Renal cortical epithelial cell (primary cell): Measurements from ENCODE around the gene TSHZ2. TPM values are rescaled to one million over a fixed set of nuclear protein-coding genes. Genes with fewer than 3 reads are reported as not detected.
"Not testable (repeated sequence)": the region's sequence is repeated elsewhere in the genome, so short reads cannot be mapped to it uniquely, and the experiment has no call there.

Experiments used
- DNase-seq: peaks from one replicate; pipeline ENCODE4 v3.0.0-alpha.2; 2011; ENCODE audit warnings: low read depth
- total RNA-seq: library from RNA; depleted of rRNA; stranded (reverse); fragments of >200 nt; gene quantifications from 2 replicates; pipeline ENCODE4 v1.2.3, GENCODE V29; 2014

The TSHZ2 gene
- total RNA-seq, 1 donor from 2014 or later: 0.30 TPM

DNA sequence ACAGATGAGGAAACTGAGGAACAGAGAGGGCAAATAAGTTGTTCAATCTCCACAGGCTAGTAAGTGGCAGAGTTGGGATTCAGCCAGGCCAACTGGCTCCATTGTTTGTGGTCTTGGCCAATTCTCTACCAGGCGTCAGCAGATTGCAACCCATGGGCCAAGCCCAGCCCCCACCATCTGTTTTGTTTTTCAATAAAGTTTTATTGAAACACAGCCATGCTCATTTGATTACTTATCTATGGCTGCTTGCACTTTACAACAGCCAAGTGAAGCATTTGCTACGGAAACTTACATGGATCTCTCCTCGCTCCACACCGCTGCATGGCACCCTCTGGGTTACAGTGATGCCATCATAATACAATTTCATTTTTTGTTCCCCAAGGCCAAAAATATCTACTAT is 530.7 kb downstream of the TSHZ2 start:
- DNase-seq: no peak

DNA sequence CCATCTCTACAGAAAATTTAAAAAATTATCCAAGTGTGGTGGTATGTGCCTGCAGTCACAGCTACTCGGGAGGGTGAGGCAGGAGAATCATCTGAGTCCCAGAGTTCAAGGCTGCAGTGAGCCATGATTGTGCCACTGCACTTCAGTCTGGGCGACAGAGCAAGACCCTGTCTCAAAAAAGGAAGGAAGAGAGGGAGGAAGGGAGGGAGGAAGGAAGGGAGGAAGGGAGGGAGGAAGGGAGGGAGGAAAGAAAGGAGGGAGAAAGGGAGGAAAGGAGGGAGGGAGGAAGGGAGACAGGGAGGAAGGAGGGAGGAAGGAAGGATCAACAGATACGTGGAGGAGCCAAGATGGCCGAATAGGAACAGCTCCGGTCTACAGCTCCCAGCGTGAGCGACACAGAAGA is 531.4 kb downstream of the TSHZ2 start:
- no peak for DNase-seq

DNA sequence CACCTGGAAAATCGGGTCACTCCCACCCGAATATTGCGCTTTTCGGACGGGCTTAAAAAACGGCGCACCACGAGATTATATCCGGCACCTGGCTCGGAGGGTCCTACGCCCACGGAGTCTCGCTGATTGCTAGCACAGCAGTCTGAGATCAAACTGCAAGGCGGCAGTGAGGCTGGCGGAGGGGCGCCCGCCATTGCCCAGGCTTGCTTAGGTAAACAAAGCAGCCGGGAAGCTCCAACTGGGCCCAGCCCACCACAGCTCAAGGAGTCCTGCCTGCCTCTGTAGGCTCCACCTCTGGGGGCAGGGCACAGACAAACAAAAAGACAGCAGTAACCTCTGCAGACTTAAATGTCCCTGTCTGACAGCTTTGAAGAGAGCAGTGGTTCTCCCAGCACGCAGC is 531.9 kb downstream of the TSHZ2 start:
- not testable (repeated sequence) for DNase-seq

DNA sequence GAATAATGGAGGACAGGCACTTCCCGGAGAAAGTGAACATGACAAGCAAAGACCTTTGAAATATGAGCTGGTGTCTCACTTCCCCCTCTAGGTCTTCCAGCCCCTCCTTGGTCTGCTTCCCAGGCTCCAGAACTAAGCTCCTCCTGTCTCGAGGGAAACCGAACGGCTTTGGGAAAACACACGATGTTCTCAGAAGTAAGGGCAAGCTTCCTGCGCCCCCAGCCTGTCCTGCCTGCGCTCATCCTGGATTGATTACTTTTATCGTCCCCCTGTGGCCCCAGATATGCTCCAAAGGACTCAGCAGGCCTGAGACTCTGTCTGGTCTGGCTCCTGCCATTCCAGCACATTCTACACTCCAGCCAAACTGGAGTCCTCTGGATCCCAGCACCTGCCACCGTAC is 538.1 kb downstream of the TSHZ2 start:
- no peak for DNase-seq

DNA sequence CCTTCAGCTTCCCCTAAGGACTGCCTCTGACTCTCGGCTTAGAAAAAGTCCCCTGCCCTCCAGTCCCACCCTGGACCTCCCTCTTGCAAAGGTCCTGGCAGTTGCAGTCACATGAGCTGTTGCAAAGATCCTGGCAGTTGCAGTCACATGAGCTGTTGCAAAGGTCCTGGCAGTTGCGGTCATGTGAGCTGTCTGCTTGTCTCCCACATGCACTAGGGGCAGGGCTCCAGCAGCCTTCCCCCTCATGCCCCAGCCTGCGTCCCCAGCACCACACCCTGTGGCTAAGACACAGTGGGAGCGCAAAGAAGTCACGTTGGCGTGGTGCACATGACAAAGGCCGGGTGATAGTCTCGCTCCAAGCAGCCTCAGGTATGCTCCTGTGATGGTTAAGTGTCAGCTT is 538.5 kb downstream of the TSHZ2 start:
- DNase-seq: no peak

DNA sequence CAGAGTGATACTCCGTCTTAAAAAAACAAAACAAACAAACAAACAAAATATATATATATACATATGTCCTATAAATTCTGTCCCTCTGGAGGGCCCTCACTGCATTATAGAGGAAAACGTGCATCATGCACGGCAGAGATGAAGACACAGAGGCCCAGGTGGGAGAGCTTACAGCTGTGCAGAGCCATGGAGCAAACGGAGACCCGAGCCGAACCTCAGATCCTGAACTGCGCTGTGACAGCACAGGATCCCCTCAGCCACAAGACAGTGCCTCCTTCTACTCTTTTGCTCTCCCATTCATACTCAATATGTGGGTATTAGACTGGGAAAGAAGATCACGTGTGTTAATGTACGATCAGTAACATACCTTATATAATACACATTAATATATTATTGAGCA is 539.9 kb downstream of the TSHZ2 start:
- DNase-seq: no peak

DNA sequence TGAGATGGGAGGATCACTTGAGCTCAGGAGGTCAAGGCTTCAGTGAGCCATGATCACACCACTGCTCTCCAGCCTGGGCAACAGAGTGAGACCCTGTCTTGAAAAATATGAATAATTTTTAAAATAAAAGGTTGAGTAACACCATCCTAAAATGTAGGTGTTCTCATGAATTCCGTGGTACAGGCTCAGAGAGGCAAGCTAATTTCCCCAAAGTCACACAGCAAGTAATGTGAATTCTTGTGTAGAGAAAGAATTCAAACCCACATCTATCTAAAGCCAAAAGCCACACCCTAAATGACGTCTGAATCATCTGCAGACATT is 541.0 kb downstream of the TSHZ2 start:
- no peak for DNase-seq

DNA sequence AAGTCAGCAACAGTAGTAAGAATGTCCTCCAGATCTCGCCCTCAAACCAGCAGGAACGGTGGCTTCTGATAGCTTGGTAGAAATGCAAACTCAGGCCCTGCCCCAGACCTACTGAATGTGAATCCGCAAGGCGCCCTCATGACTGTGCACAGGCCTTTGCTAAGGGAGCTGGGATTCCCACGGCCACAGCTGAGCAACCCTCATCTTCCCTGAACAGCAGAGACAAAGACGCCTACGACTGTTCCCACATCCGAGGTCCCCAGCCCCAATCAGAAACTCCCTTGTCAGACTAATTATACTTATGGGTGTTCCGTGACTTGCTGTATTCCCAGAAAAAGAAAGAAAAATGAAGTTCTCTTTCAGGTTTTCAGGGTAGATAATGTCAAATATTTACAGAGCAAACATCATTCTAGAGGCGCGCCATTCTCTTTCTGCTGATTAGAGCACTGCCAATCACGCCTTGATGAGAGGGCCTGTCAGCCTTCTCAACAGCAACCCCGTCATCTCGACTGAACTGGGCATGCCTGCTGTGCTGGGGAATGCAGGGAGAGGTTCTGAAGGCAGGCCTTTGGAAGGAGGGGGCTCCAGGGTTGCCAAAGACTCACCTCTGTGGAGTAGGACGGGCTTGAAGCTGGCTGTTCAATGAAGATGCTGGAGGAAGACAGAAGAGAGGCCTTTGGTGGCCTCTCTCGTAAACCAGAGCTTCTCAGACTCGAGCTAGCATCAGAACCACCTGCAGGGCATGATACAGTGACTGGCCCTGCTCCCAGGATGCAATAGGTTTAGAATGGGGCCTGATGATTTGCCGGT is 541.5 kb downstream of the TSHZ2 start:
- DNase-seq: no peak

DNA sequence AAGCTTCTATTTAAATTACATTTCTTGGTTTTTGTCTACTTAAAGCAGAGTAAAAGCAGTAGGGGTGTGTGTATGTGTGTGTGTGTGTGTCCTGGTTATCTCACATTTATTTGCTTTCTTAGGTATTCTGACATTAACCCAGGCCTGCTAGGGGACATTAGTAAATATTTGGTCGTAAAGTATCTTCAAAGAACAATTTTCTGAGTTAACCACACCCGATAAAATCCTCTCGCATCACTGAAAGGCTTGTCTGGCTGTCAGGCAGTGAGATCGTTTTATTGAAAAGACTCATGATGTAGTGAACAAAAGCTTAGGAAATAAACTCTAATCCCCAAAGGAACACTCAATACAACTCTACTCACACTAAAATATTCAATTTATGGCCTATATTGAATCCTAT is 543.6 kb downstream of the TSHZ2 start:
- no peak for DNase-seq

DNA sequence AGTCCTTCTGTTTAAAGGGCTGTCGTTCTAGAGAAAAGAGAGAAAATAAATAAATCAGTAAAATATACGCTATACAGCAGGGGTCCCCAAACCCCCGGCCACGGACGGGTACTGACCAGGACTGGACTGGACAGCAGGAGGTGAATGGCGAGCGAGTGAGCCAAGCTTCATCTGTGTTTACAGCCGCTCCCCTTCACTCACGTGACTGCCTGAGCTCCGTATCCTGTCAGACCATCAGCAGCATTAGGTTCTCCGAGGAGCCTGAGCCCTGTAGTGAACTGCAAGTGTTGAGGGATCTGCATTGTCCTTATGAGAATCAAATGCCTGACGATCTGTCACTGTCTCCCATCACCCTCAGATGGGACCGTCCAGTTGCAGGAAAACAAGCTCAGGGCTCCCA is 545.0 kb downstream of the TSHZ2 start:
- DNase-seq: no peak

DNA sequence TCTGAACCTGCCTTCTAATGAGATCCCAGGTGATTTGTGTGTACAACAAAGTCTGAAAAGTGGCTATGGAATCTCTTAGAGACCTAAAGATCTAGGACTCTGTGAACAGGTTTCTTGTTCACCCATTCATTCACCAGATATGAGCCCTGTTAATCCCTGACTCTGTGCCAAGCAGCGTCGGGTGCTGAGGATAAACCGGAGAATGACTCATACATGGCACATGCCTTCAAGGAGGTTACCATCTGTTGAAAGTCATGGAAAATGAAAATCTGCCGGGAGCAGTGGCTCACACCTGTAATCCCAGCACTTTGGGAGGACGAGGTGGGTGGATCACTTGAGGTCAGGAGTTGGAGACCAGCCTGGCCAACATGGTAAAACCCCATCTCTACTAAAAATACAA is 549.3 kb downstream of the TSHZ2 start:
- DNase-seq: not testable (repeated sequence)

DNA sequence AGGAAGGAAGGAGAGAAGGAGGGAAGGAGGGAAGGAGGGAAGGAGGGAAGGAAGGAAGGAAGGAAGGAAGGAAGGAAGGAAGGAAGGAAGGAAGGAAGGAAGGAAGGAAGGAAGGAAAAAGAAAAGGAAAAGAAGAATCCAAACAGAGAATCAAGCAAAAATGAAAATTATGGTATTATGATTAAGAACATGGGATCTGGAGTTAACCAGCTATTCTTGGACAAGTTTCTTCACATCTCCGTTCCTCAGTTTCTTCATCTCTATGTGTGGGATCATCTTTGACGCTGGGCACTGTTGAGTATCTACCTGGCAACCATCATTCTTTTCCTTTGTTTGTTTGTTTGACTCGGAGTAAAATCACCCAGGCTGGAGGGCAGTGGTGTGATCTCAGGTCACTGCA is 549.9 kb downstream of the TSHZ2 start:
- DNase-seq: no peak

DNA sequence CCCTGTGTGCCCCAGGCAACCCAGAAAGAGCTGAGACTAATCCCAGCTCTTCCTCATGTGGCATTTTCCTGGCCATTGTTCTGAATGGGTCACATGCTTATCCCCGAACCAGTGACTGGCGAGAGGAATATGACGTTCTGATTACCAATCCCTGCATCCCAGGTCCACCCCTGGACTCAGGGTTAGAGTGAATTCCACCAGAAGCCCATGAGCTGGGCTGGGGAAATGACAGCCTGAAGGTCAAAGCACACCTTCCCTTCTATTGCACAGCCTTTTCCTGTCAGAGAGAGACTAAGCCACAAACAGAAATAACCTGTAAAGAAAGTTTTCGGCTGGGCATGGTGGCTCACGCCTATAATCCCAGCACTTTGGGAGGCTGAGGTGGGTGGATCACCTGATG is 550.5 kb downstream of the TSHZ2 start:
- no peak for DNase-seq

DNA sequence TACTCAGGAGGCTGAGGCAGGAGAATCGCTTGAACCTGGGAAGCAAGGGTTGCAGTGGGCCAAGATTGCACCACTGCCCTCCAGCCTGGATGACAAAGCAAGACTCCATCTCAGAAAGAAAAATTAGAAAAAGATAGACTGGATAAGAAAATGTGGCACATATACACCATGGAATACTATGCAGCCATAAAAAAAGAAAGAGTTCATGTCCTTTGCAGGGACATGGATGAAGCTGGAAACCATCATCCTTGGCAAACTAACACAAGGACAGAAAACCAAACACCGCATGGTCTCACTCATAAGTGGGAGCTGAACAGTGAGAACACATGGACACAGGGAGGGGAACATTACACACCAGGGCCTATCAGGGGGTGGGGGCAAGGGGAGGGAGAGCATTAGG is 551.5 kb downstream of the TSHZ2 start:
- not testable (repeated sequence) for DNase-seq

DNA sequence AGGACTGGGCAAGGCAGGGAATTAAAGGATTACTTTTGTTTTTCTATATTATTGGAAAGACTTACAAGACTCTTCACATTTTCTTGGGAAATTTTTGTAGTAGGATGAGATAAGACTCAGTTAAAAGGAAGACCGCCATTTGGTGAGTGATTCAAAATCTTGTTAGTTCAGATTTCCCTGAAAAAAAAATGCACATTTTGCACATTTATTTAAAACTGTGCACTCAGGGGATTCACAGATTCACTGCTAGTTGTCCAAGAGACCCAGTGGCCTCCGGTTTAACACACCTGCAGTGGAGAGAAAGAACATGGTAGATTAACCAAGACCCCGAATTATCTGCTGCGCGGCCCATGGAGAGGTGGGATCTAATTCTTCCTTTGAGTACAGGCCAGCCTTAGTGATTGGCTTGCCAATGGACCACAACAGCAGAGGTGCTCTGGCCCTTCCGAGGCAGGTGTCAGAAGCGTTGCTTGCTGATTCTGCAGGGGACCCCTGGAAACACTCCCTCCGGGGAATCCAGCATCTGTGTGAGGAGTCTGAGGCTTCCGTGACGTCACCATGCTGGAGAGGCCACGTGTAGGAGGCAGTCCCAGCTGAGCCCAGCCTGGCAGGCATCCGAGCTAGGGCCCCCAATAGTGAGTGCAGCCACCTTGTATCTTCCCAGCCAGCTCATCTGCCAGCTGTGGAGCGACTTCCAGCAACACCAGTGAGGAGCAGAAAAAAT is 552.6 kb downstream of the TSHZ2 start:
- no peak for DNase-seq

DNA sequence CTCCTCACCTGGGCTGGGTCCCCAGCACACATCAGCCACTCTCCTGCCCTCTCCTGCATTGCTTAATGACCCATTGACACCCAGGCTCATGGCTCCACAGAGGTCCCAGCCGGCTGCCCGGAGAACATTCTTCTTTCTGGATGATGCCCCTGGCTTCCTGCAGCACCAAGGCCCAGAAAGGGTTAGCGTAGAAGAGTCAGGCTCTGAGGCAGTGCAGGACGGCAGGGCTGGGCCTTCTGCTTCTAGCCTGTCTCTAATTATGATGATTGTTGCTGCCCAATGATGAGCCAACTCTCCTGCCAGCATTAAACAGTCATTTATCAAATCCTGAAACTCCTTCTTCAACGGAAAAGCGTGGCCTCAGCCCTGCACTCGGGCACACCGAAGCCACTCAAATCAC is 555.0 kb downstream of the TSHZ2 start:
- DNase-seq: no peak

DNA sequence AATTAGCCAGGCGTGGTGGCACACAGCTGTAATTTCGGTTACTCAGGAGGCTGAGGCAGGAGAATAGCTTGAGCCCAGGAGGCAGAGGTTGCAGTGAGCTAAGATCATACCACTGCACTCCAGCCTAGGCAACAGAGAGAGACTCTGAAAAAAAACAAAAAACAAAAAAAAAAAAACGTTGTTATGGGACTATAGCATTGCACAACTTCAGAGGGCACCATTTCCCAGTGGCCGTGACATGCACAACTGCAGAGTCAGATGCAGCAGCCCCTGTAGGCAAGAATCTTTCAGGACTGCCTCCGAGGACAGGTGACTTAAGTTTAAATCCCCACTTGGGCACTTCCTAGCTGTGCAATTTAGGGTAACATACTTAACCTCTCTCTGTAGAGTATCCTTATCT is 557.5 kb downstream of the TSHZ2 start:
- no peak for DNase-seq

DNA sequence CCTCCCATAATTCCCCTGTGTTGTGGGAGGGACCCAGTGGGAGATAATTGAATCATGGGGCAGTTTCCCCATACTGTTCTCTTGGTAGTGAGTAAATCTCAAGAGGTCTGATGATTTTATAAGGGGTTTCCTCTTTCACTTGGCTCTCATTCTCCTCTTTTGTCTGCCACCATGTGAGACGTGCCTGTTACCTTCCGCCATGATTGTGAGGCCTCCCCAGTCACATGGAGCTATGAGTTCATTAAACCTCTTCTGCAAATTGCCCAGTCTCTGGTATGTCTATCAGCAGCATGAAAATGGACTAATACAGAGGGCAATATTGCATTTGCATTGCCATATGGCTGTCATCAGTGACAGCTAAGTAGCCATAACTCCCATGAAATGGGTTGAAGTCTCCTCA is 558.3 kb downstream of the TSHZ2 start:
- no peak for DNase-seq

DNA sequence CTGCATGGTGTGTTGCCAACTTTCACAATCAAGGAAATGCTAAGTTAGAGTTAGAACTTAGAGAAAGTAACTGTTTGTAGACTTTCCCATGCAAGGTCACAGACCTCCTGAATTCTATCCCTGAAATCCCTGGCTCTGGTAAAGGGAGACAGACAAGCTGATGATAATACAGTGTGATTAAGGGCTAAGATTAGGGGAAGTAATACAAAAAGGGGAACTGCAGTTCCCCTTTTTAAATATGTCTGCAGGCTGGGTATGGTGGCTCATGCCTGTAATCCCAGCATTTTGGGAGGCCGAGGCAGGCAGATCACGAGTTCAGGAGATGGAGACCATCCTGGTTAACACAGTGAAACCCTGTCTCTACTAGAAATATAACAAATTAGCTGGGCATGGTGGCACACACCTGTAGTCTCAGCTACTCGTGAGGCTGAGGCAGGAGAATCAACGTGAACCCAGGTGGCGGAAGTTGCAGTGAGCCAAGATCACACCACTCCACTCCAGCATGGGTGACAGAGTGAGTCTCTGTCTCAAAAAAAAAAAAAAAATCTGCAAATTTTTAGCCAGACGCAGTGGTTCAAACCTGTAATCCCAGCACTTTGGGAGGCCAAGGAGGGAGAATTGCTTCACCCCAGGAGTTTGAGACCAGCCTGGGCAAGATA is 560.6 kb downstream of the TSHZ2 start:
- DNase-seq: not testable (repeated sequence)

DNA sequence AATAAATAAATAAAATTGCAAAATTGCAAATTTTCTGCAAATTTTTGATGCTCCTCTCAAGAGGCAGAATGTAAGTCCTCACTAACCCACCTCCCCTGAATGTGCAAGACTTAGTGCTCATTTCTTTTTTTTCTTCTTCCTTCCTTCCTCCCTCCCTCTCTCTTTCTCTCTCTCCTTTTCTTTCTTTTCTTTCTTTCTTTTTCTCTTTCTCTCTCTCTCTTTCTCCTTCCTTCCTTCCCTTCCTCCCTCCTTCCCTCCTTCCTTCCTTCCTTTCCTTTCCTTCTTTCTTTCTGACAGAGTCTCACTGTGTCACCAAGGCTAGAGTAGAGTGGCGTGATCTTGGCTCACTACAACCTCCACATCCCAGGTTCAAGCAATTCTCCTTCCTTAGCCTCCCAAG is 561.3 kb downstream of the TSHZ2 start:
- DNase-seq: no peak

DNA sequence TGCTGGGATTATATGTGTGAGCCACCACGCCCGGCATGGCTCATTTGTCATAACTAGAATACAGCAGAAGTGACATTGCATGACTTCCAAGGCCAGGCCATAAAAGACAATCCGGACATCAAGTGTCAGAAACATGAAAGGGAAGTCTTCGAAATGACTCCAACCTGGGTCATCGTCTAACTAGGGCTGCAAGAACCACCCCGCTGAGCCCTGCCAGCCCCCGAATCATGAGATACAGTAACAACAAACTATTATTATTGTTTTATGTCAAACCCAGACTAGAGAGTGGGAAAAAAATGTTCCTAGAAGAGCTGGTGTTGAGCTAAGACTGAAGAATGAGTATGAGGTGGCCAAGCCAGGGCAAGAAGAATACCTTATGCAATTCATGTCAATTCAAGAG is 561.9 kb downstream of the TSHZ2 start:
- no peak for DNase-seq

DNA sequence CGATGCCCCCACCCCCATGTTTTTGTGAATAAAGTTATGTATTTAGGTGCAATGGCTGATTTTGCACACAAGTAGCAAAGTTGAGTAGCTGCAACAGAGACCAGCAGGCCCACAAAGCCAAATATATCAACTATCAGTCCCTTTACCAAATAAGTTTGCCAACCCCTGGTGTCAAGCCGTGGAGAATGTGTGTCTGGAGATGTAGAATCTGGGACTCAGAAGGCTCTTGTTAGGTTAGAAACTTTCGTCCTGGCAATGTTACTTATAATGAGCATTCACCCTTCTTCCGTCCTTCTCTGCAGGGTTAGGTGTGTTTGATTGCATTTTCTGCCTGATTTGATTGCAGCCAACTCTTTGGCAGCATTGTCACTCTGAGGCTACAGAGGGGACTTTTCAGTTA is 563.7 kb downstream of the TSHZ2 start:
- no peak for DNase-seq

DNA sequence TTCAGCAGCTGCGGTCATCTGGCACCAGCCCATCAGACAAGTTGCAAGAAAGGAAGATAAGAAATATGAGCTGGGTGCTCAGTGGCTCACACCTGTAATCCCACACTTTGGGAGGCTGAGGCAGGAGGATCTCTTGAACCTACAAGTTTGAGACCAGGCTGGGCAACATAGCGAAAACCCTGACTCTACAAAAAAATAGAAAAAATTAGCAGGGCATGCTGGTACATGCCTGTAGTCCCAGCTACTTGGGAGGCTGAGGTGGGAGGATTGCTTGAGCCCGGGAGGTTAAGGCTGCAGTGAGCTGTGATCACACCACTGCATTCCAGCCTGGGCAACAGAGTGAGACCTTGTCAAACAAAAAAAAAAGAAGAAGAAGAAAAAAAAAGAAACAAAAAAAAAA is 564.2 kb downstream of the TSHZ2 start:
- not testable (repeated sequence) for DNase-seq
